Stomach (tissue), 4 donors: ENCODE data around the gene PTPRK.

Source experiments
- CTCF ChIP-seq, 7 experiments: fragments of 450-650 bp in 4 of 7; fragments of 200-600 bp in 3 of 7; sonication (generic) in 3 of 7; IDR thresholded peaks; one replicate each; pipeline ENCODE4 v1.5.1; 2016 to 2019; ENCODE audit warnings: antibody characterized with exemption in 7 of 7, control low read depth in 2 of 7, mild to moderate bottlenecking in 1 of 7
- EP300 ChIP-seq: sonication (generic); formaldehyde crosslinking; IDR thresholded peaks from one replicate; pipeline ENCODE4 v1.6.1; 2017; ENCODE audit warnings: antibody characterized with exemption

- TF ChIP-seq CTCF (IDR thresholded peaks at IDR 0.05) (no peak), EP300 (no peak)
Observed at GRCh38 chr6:128188678-128189077, 331.7 kb downstream of the PTPRK start.
